Measurements from ENCODE around the gene MIXL1. TPM values are rescaled to one million over a fixed set of nuclear protein-coding genes. Genes with fewer than 3 reads are reported as not detected.
"Not testable (repeated sequence)": the region's sequence is repeated elsewhere in the genome, so short reads cannot be mapped to it uniquely, and the experiment has no call there.

The MIXL1 gene
- total RNA-seq, 4 donors from 2014 or later: not detected

DNA sequence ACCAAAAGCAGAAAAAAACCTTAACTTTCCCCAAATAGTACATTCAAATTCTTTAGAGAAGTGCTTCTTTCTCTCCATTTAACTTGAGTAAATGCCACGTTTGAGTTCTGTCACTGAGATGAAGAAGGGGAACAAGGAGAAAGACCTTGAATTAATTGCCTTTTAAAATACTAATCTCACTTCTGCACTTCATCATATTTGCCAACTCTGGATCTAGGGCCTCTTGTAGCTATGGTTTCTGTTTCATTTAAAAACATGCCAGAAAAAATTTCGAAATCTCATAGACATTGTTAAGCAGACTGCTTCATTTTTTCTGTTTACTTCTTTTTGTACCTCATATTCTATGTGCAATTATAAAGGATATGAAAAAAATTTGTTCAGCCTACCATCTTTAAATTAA lies 24.6 kb downstream of the MIXL1 start:
- Histone ChIP-seq H3K4me1 (no peaks in the 10 kb centered on the region), H3K27me3 (no peaks in the 10 kb centered on the region), H3K9me3 (no peaks in the 10 kb centered on the region), H3K36me3 (peaks cover 0 to 6% (median 0%) of the 10 kb centered on the region in 3 donors), H3K27ac (no peak overlapping the region), H3K4me3 (no peak overlapping the region)
- no peak for TF ChIP-seq CTCF (IDR thresholded peaks at IDR 0.05)
- no peak for TF ChIP-seq POLR2A (IDR thresholded peaks at IDR 0.05)
- no peak for DNase-seq

DNA sequence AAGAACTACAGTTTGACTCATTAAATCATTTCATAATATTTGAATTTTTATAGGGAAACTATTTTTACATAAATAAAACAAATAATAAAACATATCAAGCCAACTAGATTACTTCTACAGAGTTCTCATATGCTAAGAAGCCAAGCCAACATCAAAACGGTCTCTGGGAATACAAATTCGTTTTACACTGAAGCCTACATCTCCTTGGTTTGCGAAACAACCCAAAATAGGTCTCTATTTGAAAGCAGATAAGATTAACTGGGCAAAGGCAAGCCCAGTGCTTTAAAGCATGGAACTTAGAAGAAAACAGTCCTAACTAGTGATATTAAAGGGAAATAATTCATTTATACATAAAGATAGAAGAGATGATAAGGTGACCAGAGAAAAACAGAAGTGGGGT lies 25.3 kb downstream of the MIXL1 start:
- H3K36me3 ChIP-seq: peaks cover 0 to 6% (median 0%) of the 10 kb centered on the region in 3 donors
- no peaks in the 10 kb centered on the region for H3K9me3 ChIP-seq
- H3K27me3 ChIP-seq: no peaks in the 10 kb centered on the region
- no peaks in the 10 kb centered on the region for H3K4me1 ChIP-seq
- no peak for DNase-seq
- no peak for TF ChIP-seq POLR2A (IDR thresholded peaks at IDR 0.05)
- no peak for TF ChIP-seq CTCF (IDR thresholded peaks at IDR 0.05)
- H3K27ac ChIP-seq: no peak overlapping the region
- H3K4me3 ChIP-seq: no peak overlapping the region

DNA sequence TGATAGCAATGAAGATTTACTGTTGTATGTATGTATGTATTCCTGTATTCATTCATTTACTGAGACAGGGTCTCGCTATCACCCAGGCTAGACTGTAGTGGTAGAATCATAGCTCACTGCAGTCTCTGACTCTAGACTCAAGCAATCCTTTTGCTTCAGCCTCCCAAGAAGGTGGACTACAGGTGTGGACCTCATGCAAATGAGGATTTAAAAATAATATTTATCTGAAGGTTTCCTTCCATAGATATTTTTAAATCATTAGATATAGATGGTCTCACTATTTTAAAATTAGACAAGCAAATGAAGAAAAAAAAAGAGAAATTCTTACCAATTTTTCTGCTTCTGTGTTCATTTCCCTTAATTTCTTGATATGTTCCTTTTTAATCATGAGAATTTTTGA lies 27.0 kb downstream of the MIXL1 start:
- no peaks in the 10 kb centered on the region for H3K27me3 ChIP-seq
- peaks cover 0 to 6% (median 0%) of the 10 kb centered on the region in 3 donors for H3K36me3 ChIP-seq
- H3K27ac ChIP-seq: no peak overlapping the region
- H3K9me3 ChIP-seq: no peaks in the 10 kb centered on the region
- H3K4me3 ChIP-seq: no peak overlapping the region
- TF ChIP-seq POLR2A (IDR thresholded peaks at IDR 0.05) (no peak), CTCF (IDR thresholded peaks at IDR 0.05) (no peak)
- H3K4me1 ChIP-seq: no peaks in the 10 kb centered on the region
- DNase-seq: no peak

DNA sequence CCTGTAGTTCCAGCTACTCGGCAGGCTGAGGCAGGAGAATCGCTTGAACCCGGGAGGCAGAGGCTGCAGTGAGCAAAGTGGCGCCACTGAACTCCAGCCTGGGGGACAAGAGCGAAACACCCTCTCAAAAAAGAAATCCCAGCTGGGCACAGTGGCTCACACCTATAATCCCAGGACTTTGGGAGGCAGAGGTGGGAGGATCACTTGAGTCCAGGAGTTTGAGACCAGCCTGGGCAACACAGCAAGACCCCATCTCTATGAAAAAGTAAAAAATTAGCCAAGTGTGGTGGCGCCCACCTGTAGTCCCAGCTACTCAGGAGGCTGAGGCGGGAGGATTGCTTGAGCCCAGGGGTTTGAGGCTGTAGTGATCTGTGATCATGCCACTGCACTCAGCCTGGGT lies 29.4 kb downstream of the MIXL1 start:
- not testable (repeated sequence) for H3K36me3 ChIP-seq, DNase-seq, H3K27ac ChIP-seq, H3K9me3 ChIP-seq, H3K4me1 ChIP-seq, H3K4me3 ChIP-seq, H3K27me3 ChIP-seq

DNA sequence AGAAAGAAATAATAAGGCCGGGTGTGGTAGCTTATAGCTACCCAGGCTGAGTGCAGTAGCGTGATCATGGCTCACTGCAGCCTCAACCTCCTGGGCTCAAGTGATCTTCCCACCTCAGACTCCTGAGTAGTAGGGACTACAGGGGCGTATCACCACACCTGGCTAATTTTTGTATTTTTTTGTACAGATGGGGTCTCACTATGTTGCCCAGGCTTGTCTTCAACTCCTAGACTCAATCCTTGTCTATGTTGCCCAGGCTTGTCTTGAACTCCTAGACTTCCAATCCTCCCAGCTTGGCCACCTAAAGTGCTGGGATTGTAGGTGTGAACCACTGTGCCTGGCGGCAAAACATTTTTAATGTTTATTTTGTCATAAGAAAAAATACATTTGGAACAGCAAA lies 30.5 kb downstream of the MIXL1 start:
- peaks cover 0 to 6% (median 0%) of the 10 kb centered on the region in 3 donors for H3K36me3 ChIP-seq
- H3K27ac ChIP-seq: no peak overlapping the region
- no peaks in the 10 kb centered on the region for H3K4me1 ChIP-seq
- no peaks in the 10 kb centered on the region for H3K27me3 ChIP-seq
- H3K9me3 ChIP-seq: no peaks in the 10 kb centered on the region
- DNase-seq: no peak
- H3K4me3 ChIP-seq: no peak overlapping the region
- TF ChIP-seq POLR2A (IDR thresholded peaks at IDR 0.05) (no peak), CTCF (IDR thresholded peaks at IDR 0.05) (no peak)

- no peak overlapping the region for H3K4me3 ChIP-seq
- no peaks in the 10 kb centered on the region for H3K9me3 ChIP-seq
- H3K4me1 ChIP-seq: no peaks in the 10 kb centered on the region
- no peaks in the 10 kb centered on the region for H3K27me3 ChIP-seq
- no peak for DNase-seq
- TF ChIP-seq POLR2A (IDR thresholded peaks at IDR 0.05) (no peak), CTCF (IDR thresholded peaks at IDR 0.05) (no peak)
- H3K36me3 ChIP-seq: no peaks in the 10 kb centered on the region
- no peak overlapping the region for H3K27ac ChIP-seq
Measured at GRCh38 chr1:226255380-226255779, 31.9 kb downstream of the MIXL1 start.
